ENCODE results near the gene HAUS2.

Gene HAUS2

GRCh38 chr15:42575188-42576039, 26.8 kb downstream of the HAUS2 start, which contains the start of gene STARD9:
Gene STARD9, plus strand, starts transcription at chr15:42575606. Its CDS starts 110 bp downstream, at chr15:42575716.
- Histone ChIP-seq H3K27ac (ENCODE audit: insufficient read depth, low read depth, low read length, poor library complexity, severe bottlenecking) (no peak within 1 kb of the TSS), H3K4me1 (ENCODE audit: control insufficient read depth, insufficient read depth, low read length) (no peaks in the 10 kb centered on the region), H3K4me3 (ENCODE audit: insufficient read depth, low read depth, low read length) (peak within 1 kb of the TSS; percentile 58), H3K36me3 (ENCODE audit: control insufficient read depth, insufficient read depth, low read length) (no peaks in the 10 kb centered on the region), H3K27me3 (ENCODE audit: control insufficient read depth, insufficient read depth, low read length, poor library complexity, severe bottlenecking) (peaks cover 15% of the 10 kb centered on the region), H3K9me3 (ENCODE audit: control insufficient read depth, low read length) (no peaks in the 10 kb centered on the region)
- 0 to 1% methylated on average over 95 of the region's 95 CpGs for WGBS, 2 experiments

DNA sequence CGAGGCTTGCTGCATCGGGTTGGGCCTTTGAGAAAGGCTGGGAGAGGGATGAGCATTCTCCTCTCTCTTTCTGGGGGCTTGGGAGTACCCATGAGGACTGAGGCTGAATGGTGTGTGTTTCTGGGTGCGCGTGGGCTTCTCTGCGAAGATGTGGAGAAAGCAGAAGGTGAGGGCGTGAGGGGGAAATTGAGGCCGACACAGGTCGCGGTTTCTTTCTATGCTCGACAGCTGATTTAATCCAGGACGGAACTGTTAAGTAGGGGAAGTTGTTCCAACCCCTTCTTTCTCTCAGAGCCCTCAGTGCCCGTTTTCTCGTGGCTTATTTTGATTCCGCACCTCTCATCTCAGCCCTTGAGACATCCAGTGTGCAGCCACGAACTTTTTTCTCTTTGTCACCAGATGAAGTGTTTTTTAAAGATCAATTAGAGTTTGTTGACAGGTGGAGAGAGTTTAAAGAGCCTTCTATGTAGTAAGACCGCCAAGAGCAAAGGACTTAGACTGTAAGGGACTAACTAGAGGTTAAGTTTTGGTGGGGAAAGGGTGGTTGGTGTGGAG, 27.5 kb downstream of the HAUS2 start:
- Histone ChIP-seq H3K36me3 (ENCODE audit: control insufficient read depth, insufficient read depth, low read length) (no peaks in the 10 kb centered on the region), H3K27ac (ENCODE audit: insufficient read depth, low read depth, low read length, poor library complexity, severe bottlenecking) (no peak overlapping the region), H3K9me3 (ENCODE audit: control insufficient read depth, low read length) (no peaks in the 10 kb centered on the region), H3K4me1 (ENCODE audit: control insufficient read depth, insufficient read depth, low read length) (peaks cover 2% of the 10 kb centered on the region), H3K27me3 (ENCODE audit: control insufficient read depth, insufficient read depth, low read length, poor library complexity, severe bottlenecking) (peaks cover 21% of the 10 kb centered on the region), H3K4me3 (ENCODE audit: insufficient read depth, low read depth, low read length) (peak overlapping the region; percentile 58)
- WGBS, 2 experiments: 14 to 17% methylated on average over 16 of the region's 16 CpGs

DNA sequence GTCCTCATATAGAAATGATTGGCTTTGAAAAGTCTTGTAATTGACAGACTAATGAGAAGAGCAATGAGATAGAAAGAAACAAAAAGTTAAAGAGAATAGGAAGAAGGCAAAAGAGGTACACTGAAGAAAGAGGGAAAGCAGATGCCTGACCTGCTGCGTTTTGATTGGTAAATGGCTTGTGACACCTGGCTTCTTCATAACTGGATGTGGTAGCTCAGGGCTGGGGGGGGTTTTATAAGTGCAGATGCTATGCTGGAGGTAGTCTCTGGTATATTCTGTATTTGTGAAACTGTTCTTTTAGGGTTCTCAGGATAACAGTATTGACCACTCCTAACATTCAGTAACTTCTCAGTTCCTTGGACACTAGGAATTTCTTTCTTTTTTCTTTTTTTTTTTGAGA, 28.1 kb downstream of the HAUS2 start:
- peaks cover 8% of the 10 kb centered on the region for H3K4me1 ChIP-seq (ENCODE audit: control insufficient read depth, insufficient read depth, low read length)
- H3K36me3 ChIP-seq (ENCODE audit: control insufficient read depth, insufficient read depth, low read length): no peaks in the 10 kb centered on the region
- peaks cover 24% of the 10 kb centered on the region for H3K27me3 ChIP-seq (ENCODE audit: control insufficient read depth, insufficient read depth, low read length, poor library complexity, severe bottlenecking)
- H3K9me3 ChIP-seq (ENCODE audit: control insufficient read depth, low read length): no peaks in the 10 kb centered on the region
- no peak overlapping the region for H3K27ac ChIP-seq (ENCODE audit: insufficient read depth, low read depth, low read length, poor library complexity, severe bottlenecking)
- no peak overlapping the region for H3K4me3 ChIP-seq (ENCODE audit: insufficient read depth, low read depth, low read length)
- WGBS, 2 experiments: 92 to 97% methylated on average over 1 of the region's 1 CpG

- peaks cover 32% of the 10 kb centered on the region for H3K27me3 ChIP-seq (ENCODE audit: control insufficient read depth, insufficient read depth, low read length, poor library complexity, severe bottlenecking)
- peaks cover 15% of the 10 kb centered on the region for H3K4me1 ChIP-seq (ENCODE audit: control insufficient read depth, insufficient read depth, low read length)
- no peaks in the 10 kb centered on the region for H3K9me3 ChIP-seq (ENCODE audit: control insufficient read depth, low read length)
- WGBS, 2 experiments: 94 to 95% methylated on average over 1 of the region's 1 CpG
- H3K36me3 ChIP-seq (ENCODE audit: control insufficient read depth, insufficient read depth, low read length): no peaks in the 10 kb centered on the region
- H3K27ac ChIP-seq (ENCODE audit: insufficient read depth, low read depth, low read length, poor library complexity, severe bottlenecking): no peak overlapping the region
- H3K4me3 ChIP-seq (ENCODE audit: insufficient read depth, low read depth, low read length): no peak overlapping the region
Observed at GRCh38 chr15:42577514-42578031, 28.9 kb downstream of the HAUS2 start.

GRCh38 chr15:42578984-42579537, 30.4 kb downstream of the HAUS2 start:
- H3K27ac ChIP-seq (ENCODE audit: insufficient read depth, low read depth, low read length, poor library complexity, severe bottlenecking): no peak overlapping the region
- H3K4me1 ChIP-seq (ENCODE audit: control insufficient read depth, insufficient read depth, low read length): peaks cover 30% of the 10 kb centered on the region
- H3K9me3 ChIP-seq (ENCODE audit: control insufficient read depth, low read length): no peaks in the 10 kb centered on the region
- peaks cover 35% of the 10 kb centered on the region for H3K27me3 ChIP-seq (ENCODE audit: control insufficient read depth, insufficient read depth, low read length, poor library complexity, severe bottlenecking)
- WGBS, 2 experiments: 62 to 83% methylated on average over 2 of the region's 2 CpGs
- H3K36me3 ChIP-seq (ENCODE audit: control insufficient read depth, insufficient read depth, low read length): no peaks in the 10 kb centered on the region
- no peak overlapping the region for H3K4me3 ChIP-seq (ENCODE audit: insufficient read depth, low read depth, low read length)

DNA sequence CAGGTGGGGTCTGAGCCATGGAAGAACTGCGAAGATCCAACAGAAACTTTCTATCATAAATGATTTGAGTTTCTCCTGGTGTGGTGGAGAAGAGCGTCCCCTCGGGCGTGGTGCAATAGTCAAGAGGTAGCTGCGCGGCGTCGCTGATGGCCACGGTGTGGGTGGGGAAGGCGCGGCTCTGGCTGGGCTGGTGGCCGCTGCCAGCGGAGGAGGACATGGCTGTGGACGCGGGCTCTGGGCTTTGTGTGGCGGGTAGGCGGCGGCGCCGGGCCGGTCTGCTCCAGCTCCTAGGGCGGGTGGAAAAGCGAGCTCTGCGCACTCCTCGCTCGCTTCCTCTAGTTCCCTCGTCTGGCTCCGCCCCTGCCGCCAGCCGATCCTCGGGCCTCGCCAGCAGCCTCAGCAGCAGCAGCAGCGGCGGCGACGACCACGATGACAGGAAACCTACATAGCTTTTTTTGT, 32.7 kb downstream of the HAUS2 start:
- peak overlapping the region; percentile 31 for H3K4me3 ChIP-seq (ENCODE audit: insufficient read depth, low read depth, low read length)

GRCh38 chr15:42582569-42583375, 34.1 kb downstream of the HAUS2 start:
- Histone ChIP-seq H3K4me3 (ENCODE audit: insufficient read depth, low read depth, low read length) (no peak overlapping the region), H3K4me1 (ENCODE audit: control insufficient read depth, insufficient read depth, low read length) (peaks cover 36% of the 10 kb centered on the region), H3K9me3 (ENCODE audit: control insufficient read depth, low read length) (no peaks in the 10 kb centered on the region), H3K36me3 (ENCODE audit: control insufficient read depth, insufficient read depth, low read length) (no peaks in the 10 kb centered on the region), H3K27me3 (ENCODE audit: control insufficient read depth, insufficient read depth, low read length, poor library complexity, severe bottlenecking) (peaks cover 20% of the 10 kb centered on the region), H3K27ac (ENCODE audit: insufficient read depth, low read depth, low read length, poor library complexity, severe bottlenecking) (no peak overlapping the region)
- WGBS, 2 experiments: 83 to 88% methylated on average over 8 of the region's 8 CpGs

More for the DNA sequence above, 32.7 kb downstream of the HAUS2 start:
- Histone ChIP-seq H3K27me3 (ENCODE audit: control insufficient read depth, insufficient read depth, low read length, poor library complexity, severe bottlenecking) (peaks cover 33% of the 10 kb centered on the region), H3K27ac (ENCODE audit: insufficient read depth, low read depth, low read length, poor library complexity, severe bottlenecking) (no peak overlapping the region), H3K9me3 (ENCODE audit: control insufficient read depth, low read length) (no peaks in the 10 kb centered on the region), H3K36me3 (ENCODE audit: control insufficient read depth, insufficient read depth, low read length) (no peaks in the 10 kb centered on the region), H3K4me1 (ENCODE audit: control insufficient read depth, insufficient read depth, low read length) (peaks cover 36% of the 10 kb centered on the region)
- WGBS, 2 experiments: 5% methylated on average over 37 of the region's 37 CpGs

DNA sequence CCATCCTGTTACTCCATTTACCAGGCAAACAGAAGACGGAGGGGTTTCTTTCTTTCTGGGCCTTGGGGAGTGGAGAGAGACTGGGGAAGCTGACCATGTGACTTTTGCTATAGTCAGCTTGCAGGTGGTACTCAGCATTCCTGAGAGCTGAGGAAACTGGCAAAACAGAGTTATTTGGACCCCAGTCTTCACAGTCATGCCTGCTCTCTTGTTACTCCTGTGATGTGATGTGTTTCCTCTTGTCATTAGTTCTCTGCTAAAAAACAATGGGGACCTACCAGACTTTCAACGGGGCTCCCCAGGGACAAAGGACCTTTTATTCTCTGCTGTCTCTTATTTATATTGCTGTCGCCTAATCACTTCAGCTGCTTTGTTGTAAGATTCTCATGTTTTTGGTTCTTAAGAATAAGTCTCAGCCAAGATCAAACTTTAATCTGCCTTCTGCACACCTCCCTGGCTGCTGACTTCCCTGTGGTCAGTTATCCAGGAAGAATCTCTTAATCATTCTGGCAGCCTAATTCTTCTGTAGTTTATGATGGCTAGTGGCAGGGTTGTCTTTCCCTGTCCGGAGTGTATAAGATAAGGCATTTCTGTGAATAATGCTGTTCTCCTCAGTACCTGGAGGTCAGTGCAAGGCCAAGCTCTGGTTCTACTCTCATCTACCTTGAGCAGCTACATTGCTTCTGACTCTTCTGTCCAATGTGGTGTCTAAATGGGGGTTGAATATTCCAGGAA, 35.6 kb downstream of the HAUS2 start:
- no peaks in the 10 kb centered on the region for H3K36me3 ChIP-seq (ENCODE audit: control insufficient read depth, insufficient read depth, low read length)
- 26 to 29% methylated on average over 4 of the region's 4 CpGs for WGBS, 2 experiments
- H3K9me3 ChIP-seq (ENCODE audit: control insufficient read depth, low read length): no peaks in the 10 kb centered on the region
- peaks cover 36% of the 10 kb centered on the region for H3K4me1 ChIP-seq (ENCODE audit: control insufficient read depth, insufficient read depth, low read length)
- H3K27ac ChIP-seq (ENCODE audit: insufficient read depth, low read depth, low read length, poor library complexity, severe bottlenecking): no peak overlapping the region
- H3K4me3 ChIP-seq (ENCODE audit: insufficient read depth, low read depth, low read length): no peak overlapping the region
- H3K27me3 ChIP-seq (ENCODE audit: control insufficient read depth, insufficient read depth, low read length, poor library complexity, severe bottlenecking): peaks cover 20% of the 10 kb centered on the region

DNA sequence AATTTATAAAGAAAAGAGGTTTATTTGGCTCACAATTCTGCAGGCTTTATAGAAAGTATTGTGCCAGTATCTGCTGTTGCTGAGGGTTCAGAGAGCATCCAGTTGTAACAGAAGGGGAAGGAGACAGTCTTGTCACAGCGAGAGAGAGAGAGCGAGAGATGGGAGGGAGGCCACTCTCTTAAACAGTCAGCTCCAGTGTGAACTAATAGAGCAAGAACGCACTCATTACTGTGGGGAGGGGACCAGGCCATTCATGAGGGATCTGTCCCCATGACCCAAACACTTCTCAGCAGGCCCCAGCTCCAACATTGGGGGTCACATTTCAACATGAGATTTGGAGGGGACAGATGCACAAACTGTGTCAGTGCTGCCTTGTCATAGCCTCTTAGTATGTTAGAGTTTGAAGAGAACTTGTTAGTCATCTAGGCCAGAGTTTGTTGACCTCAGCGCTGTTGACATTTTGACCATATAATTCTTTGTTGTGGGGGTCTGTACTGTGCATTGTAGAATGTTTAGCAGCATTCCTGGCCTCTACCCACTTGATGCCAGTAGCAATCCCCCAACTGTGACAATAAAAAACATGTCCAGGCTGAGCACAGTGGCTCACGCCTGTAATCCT, 42.1 kb downstream of the HAUS2 start:
- Histone ChIP-seq H3K27me3 (ENCODE audit: control insufficient read depth, insufficient read depth, low read length, poor library complexity, severe bottlenecking) (no peaks in the 10 kb centered on the region), H3K4me1 (ENCODE audit: control insufficient read depth, insufficient read depth, low read length) (no peaks in the 10 kb centered on the region), H3K4me3 (ENCODE audit: insufficient read depth, low read depth, low read length) (no peak overlapping the region), H3K9me3 (ENCODE audit: control insufficient read depth, low read length) (no peaks in the 10 kb centered on the region), H3K36me3 (ENCODE audit: control insufficient read depth, insufficient read depth, low read length) (no peaks in the 10 kb centered on the region), H3K27ac (ENCODE audit: insufficient read depth, low read depth, low read length, poor library complexity, severe bottlenecking) (no peak overlapping the region)
- 88 to 89% methylated on average over 5 of the region's 5 CpGs for WGBS, 2 experiments
